Karpas-422 (cell line): ENCODE measurements around the gene BHLHE40. TPM values are rescaled to one million over a fixed set of nuclear protein-coding genes. Genes with fewer than 3 reads are reported as not detected.
"Not testable (repeated sequence)": the region's sequence is repeated elsewhere in the genome, so short reads cannot be mapped to it uniquely, and the experiment has no call there.

Source experiments
- DNase-seq: peaks from one replicate; pipeline ENCODE4 v3.0.0-alpha.2; 2015
- H2AFZ ChIP-seq: fragments of 200-600 bp; sonication (generic); 2 replicates; pipeline ENCODE4 v1.6.1; 2014; ENCODE audit warnings: antibody characterized with exemption, low read length, mixed read lengths
- H3K27ac ChIP-seq: fragments of 200-600 bp; sonication (generic); 2 replicates; pipeline ENCODE4 v1.5.1; 2014; ENCODE audit warnings: mild to moderate bottlenecking, low read length, moderate library complexity
- H3K27me3 ChIP-seq: fragments of 200-600 bp; sonication (generic); 2 replicates; pipeline ENCODE4 v1.6.1; 2014; ENCODE audit warnings: low read length, mixed read lengths
- H3K36me3 ChIP-seq: fragments of 200-600 bp; sonication (generic); 2 replicates; pipeline ENCODE4 v1.6.1; 2014; ENCODE audit warnings: low read length, mixed read lengths; ENCODE audit not compliant: insufficient read depth
- H3K4me1 ChIP-seq: fragments of 200-600 bp; sonication (generic); 2 replicates; pipeline ENCODE4 v1.6.1; 2014; ENCODE audit warnings: mild to moderate bottlenecking, low read length, mixed read lengths
- H3K4me2 ChIP-seq: fragments of 200-600 bp; sonication (generic); 2 replicates; pipeline ENCODE4 v1.6.1; 2014; ENCODE audit warnings: low read length, low read depth, mild to moderate bottlenecking; ENCODE audit not compliant: poor library complexity, severe bottlenecking
- H3K4me3 ChIP-seq: fragments of 200-600 bp; sonication (generic); 2 replicates; pipeline ENCODE4 v1.5.1; 2014; ENCODE audit warnings: mild to moderate bottlenecking, antibody characterized with exemption, low read length, mixed read lengths
- H3K79me2 ChIP-seq: fragments of 200-600 bp; sonication (generic); 2 replicates; pipeline ENCODE4 v1.6.1; 2014; ENCODE audit warnings: mild to moderate bottlenecking, low read length, mixed read lengths
- H3K9ac ChIP-seq: fragments of 200-600 bp; sonication (generic); 2 replicates; pipeline ENCODE4 v1.6.0; 2014; ENCODE audit warnings: low read length
- H3K9me2 ChIP-seq: fragments of 200-600 bp; sonication (generic), shearing (Covaris generic); replicated peaks from 2 replicates; pipeline ENCODE4 v1.6.0; 2014; ENCODE audit warnings: mild to moderate bottlenecking, low read length, moderate library complexity; ENCODE audit not compliant: insufficient read depth
- H3K9me3 ChIP-seq: fragments of 300-700, 200-600 bp; sonication (generic); 2 replicates; pipeline ENCODE4 v1.6.1; 2014; ENCODE audit warnings: low read length, mixed read lengths
- H4K20me1 ChIP-seq: fragments of 200-600 bp; sonication (generic); 2 replicates; pipeline ENCODE4 v1.6.1; 2014; ENCODE audit warnings: mild to moderate bottlenecking, antibody characterized with exemption, low read length, low read depth; ENCODE audit not compliant: insufficient read depth
- total RNA-seq: library from RNA; depleted of rRNA; stranded (reverse); fragments of >200 nt; shearing (Covaris generic); gene quantifications from 2 replicates; pipeline ENCODE4 v1.2.3, GENCODE V29; 2014; ENCODE audit warnings: low replicate concordance

Gene BHLHE40
- total RNA-seq, 1 experiment from 2014 or later: 0.86 TPM

- not testable (repeated sequence) for H4K20me1 ChIP-seq, H3K4me2 ChIP-seq, DNase-seq, H2AFZ ChIP-seq, H3K27me3 ChIP-seq, H3K36me3 ChIP-seq, H3K79me2 ChIP-seq, H3K4me1 ChIP-seq, H3K9me2 ChIP-seq, H3K4me3 ChIP-seq, H3K9me3 ChIP-seq, H3K27ac ChIP-seq, H3K9ac ChIP-seq
These were observed 11.6 kb upstream of the BHLHE40 start for GRCh38 chr3:4967683-4968082.

DNA sequence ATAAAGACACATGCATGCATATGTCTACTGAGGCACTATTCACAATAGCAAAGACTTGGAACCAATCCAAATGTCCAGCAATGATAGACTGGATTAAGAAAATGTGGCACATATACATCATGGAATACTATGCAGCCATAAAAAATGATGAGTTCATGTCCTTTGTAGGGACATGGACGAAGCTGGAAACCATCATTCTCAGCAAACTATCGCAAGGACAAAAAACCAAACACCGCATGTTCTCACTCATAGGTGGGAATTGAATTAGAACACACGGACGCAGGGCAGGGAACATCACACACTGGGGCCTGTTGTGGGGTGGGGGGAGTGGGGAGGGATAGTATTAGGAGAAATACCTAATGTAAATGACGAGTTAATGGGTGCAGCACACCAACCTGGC is 7.8 kb upstream of the BHLHE40 start:
- not testable (repeated sequence) for H3K79me2 ChIP-seq, H3K9me3 ChIP-seq, H3K4me2 ChIP-seq, H3K4me1 ChIP-seq, H3K27me3 ChIP-seq, H4K20me1 ChIP-seq, H3K4me3 ChIP-seq, H3K9ac ChIP-seq, H3K27ac ChIP-seq, H3K9me2 ChIP-seq, H2AFZ ChIP-seq, DNase-seq, H3K36me3 ChIP-seq

DNA sequence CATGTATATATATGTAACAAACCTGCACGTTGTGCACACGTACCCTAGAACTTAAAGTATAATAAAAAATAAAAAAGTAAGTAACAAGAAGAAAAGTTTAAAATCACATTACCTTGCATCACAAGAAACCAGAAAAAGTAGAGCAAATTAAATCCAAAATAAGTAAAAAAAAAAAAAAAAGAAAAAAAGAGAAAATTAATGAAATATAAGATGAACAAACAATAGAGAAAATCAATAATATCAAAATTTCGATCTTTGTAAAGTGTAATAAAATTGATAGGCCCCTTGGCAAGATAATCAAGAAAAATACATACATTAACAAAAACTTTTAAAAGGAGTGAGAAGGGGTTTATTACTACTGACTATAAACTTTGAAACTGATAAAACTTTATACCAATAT is 7.4 kb upstream of the BHLHE40 start:
- no peak for DNase-seq
- H3K79me2 ChIP-seq: no peaks in the 10 kb centered on the region

GRCh38 chr3:4972652-4973643 is 6.3 kb upstream of the BHLHE40 start:
- Histone ChIP-seq H2AFZ (no peak overlapping the region), H3K27me3 (no peaks in the 10 kb centered on the region), H3K4me2 (no peak overlapping the region), H3K79me2 (no peaks in the 10 kb centered on the region), H3K9me2 (no peaks in the 10 kb centered on the region), H4K20me1 (no peaks in the 10 kb centered on the region), H3K9me3 (no peaks in the 10 kb centered on the region), H3K27ac (no peak overlapping the region), H3K9ac (no peak overlapping the region), H3K4me1 (peaks cover 3% of the 10 kb centered on the region), H3K36me3 (no peaks in the 10 kb centered on the region), H3K4me3 (no peak overlapping the region)
- DNase-seq: no peak

More for the DNA sequence above, 7.4 kb upstream of the BHLHE40 start:
- Histone ChIP-seq H3K4me1 (no peaks in the 10 kb centered on the region), H3K27me3 (no peaks in the 10 kb centered on the region), H3K36me3 (no peaks in the 10 kb centered on the region), H3K4me3 (no peak overlapping the region), H3K4me2 (no peak overlapping the region), H3K27ac (no peak overlapping the region), H3K9ac (no peak overlapping the region), H2AFZ (no peak overlapping the region), H4K20me1 (no peaks in the 10 kb centered on the region), H3K9me3 (no peaks in the 10 kb centered on the region), H3K9me2 (no peaks in the 10 kb centered on the region)

- no peak overlapping the region for H3K9ac ChIP-seq
- H3K9me2 ChIP-seq: no peaks in the 10 kb centered on the region
- peaks cover 12% of the 10 kb centered on the region for H3K4me1 ChIP-seq
- no peaks in the 10 kb centered on the region for H4K20me1 ChIP-seq
- no peak overlapping the region for H3K4me3 ChIP-seq
- H3K79me2 ChIP-seq: no peaks in the 10 kb centered on the region
- no peaks in the 10 kb centered on the region for H3K9me3 ChIP-seq
- no peaks in the 10 kb centered on the region for H3K27me3 ChIP-seq
- H2AFZ ChIP-seq: no peak overlapping the region
- H3K27ac ChIP-seq: no peak overlapping the region
- H3K4me2 ChIP-seq: no peak overlapping the region
- H3K36me3 ChIP-seq: no peaks in the 10 kb centered on the region
- no peak for DNase-seq
These were observed 5.1 kb upstream of the BHLHE40 start for GRCh38 chr3:4974154-4974553.

- 0 out of 2 replicates have a peak, but pooled peaks cover 2% of the 10 kb centered on the region for H3K27me3 ChIP-seq
- H3K79me2 ChIP-seq: no peaks in the 10 kb centered on the region
- H2AFZ ChIP-seq: no peak overlapping the region
- DNase-seq: peak; percentile 79
- no peak overlapping the region for H3K4me2 ChIP-seq
- H3K4me1 ChIP-seq: peaks cover 12% of the 10 kb centered on the region
- H3K36me3 ChIP-seq: no peaks in the 10 kb centered on the region
- no peak overlapping the region for H3K4me3 ChIP-seq
- no peaks in the 10 kb centered on the region for H4K20me1 ChIP-seq
- H3K27ac ChIP-seq: no peak overlapping the region
- H3K9ac ChIP-seq: no peak overlapping the region
- no peaks in the 10 kb centered on the region for H3K9me2 ChIP-seq
- H3K9me3 ChIP-seq: no peaks in the 10 kb centered on the region
These were observed 3.1 kb upstream of the BHLHE40 start for GRCh38 chr3:4976109-4976508.

GRCh38 chr3:4977001-4977852 is 2.0 kb upstream of the BHLHE40 start:
- H3K9me3 ChIP-seq: no peaks in the 10 kb centered on the region
- no peak overlapping the region for H2AFZ ChIP-seq
- no peak overlapping the region for H3K4me2 ChIP-seq
- H4K20me1 ChIP-seq: no peaks in the 10 kb centered on the region
- H3K9ac ChIP-seq: no peak overlapping the region
- no peak overlapping the region for H3K27ac ChIP-seq
- DNase-seq: no peak
- 0 out of 2 replicates have a peak, but pooled peaks cover 2% of the 10 kb centered on the region for H3K27me3 ChIP-seq
- no peak overlapping the region for H3K4me3 ChIP-seq
- no peaks in the 10 kb centered on the region for H3K9me2 ChIP-seq
- no peaks in the 10 kb centered on the region for H3K36me3 ChIP-seq
- no peaks in the 10 kb centered on the region for H3K79me2 ChIP-seq
- peaks cover 12% of the 10 kb centered on the region for H3K4me1 ChIP-seq

- Histone ChIP-seq H3K27me3 (0 out of 2 replicates have a peak, but pooled peaks cover 2% of the 10 kb centered on the region), H3K4me3 (no peak overlapping the region), H2AFZ (no peak overlapping the region), H3K36me3 (no peaks in the 10 kb centered on the region), H3K9me3 (no peaks in the 10 kb centered on the region), H3K4me2 (no peak overlapping the region), H3K9me2 (no peaks in the 10 kb centered on the region), H4K20me1 (no peaks in the 10 kb centered on the region), H3K27ac (no peak overlapping the region), H3K9ac (no peak overlapping the region), H3K4me1 (peaks cover 12% of the 10 kb centered on the region), H3K79me2 (no peaks in the 10 kb centered on the region)
- no peak for DNase-seq
These were observed 1.4 kb upstream of the BHLHE40 start for GRCh38 chr3:4977853-4978203.
